Mucosa of descending colon (tissue), 3 donors: ENCODE results near the gene EFNA5. TPM values are rescaled to one million over a fixed set of nuclear protein-coding genes. Genes with fewer than 3 reads are reported as not detected.

Experiments used
- ATAC-seq: fragments of 200-7000 bp; cut with Tn5 transposase; one replicate; pipeline ENCODE4 v1.9.1; 2020; ENCODE audit warnings: mild to moderate bottlenecking, moderate library complexity
- DNase-seq, 3 donors: peaks; one replicate each; pipeline ENCODE4 v3.0.0-alpha.2; 2020
- H3K36me3 ChIP-seq: fragments of 200-600 bp; one replicate; pipeline ENCODE4 v1.8.0; 2021; ENCODE audit warnings: low read depth, mild to moderate bottlenecking
- H3K4me1 ChIP-seq: fragments of 200-600 bp; one replicate; pipeline ENCODE4 v1.8.0; 2021; ENCODE audit warnings: low read depth, mild to moderate bottlenecking
- H3K4me3 ChIP-seq: fragments of 200-600 bp; one replicate; pipeline ENCODE4 v1.8.0; 2021; ENCODE audit warnings: mild to moderate bottlenecking
- H3K9me3 ChIP-seq: fragments of 200-600 bp; one replicate; pipeline ENCODE4 v1.8.0; 2021; ENCODE audit warnings: mild to moderate bottlenecking
- CTCF ChIP-seq: fragments of 200-600 bp; IDR thresholded peaks from one replicate; pipeline ENCODE4 v1.8.0; 2022; ENCODE audit warnings: antibody characterized with exemption, mild to moderate bottlenecking
- intact Hi-C, 2 donors: fragments of 100-400 bp; cut with DNase I in 1 of 2; cut with micrococcal nuclease in 1 of 2; formaldehyde crosslinking; loops; one replicate each; pipeline versions ENCODE4 v1.11.0 to v1.11.1; 2022; cut with DNase I, micrococcal nuclease
- total RNA-seq, 3 donors: library from RNA; stranded (reverse); fragmentation: NEBNext Ultra II Directional in 2 of 3; extraction: Animal tissue kit (Norgen Biotek cat#: 25700) in 2 of 3; gene quantifications; one replicate each; pipeline versions ENCODE4 v1.2.1 to v1.2.4, GENCODE V29; 2021 to 2023
- donor health status: DM: no; HTN: no; CAD: no; lungs with moderate emphysema.
- donor health status: DM: no; HTN: no; CAD: no.
- donor health status: DM: no; HTN: yes; CAD: no.

EFNA5 gene
- total RNA-seq, 3 donors from 2014 or later, result 12.7 to 14.4 (median 14.3) TPM

GRCh38 chr5:107398703-107399102 is 272.0 kb downstream of the EFNA5 start:
- ATAC-seq (no peak), DNase-seq (no peak)
- Histone ChIP-seq H3K9me3 (no peaks in the 10 kb centered on the region), H3K36me3 (no peaks in the 10 kb centered on the region), H3K4me1 (no peaks in the 10 kb centered on the region), H3K4me3 (no peak overlapping the region)
- no peak for TF ChIP-seq CTCF
- intact Hi-C loops, result no loop called here

DNA sequence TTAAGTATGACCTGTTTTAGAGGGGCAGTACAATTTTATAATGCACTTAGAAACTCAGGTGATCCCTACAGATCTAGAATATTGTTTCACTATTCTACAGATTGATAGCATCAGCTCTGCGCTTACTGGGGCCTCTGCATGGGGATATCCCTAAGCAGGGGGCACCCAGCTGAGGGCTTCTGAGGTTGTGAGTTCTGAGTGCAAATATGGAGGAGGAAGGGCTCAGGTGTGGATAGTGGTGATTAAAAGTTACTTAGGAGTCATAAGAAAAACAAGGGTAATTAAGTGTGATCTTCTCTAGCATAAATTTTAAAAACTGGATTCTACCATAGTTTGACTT is 274.4 kb downstream of the EFNA5 start:
- no peaks in the 10 kb centered on the region for H3K9me3 ChIP-seq
- H3K4me3 ChIP-seq, result no peak overlapping the region
- no peaks in the 10 kb centered on the region for H3K36me3 ChIP-seq
- H3K4me1 ChIP-seq, result no peaks in the 10 kb centered on the region
- DNase-seq (no peak), ATAC-seq (no peak)
- TF ChIP-seq CTCF, result no peak
- intact Hi-C loops, result no loop called here

- no peaks in the 10 kb centered on the region for H3K4me1 ChIP-seq
- no peak for DNase-seq
- ATAC-seq, result no peak
- intact Hi-C loops, result no loop called here
- no peaks in the 10 kb centered on the region for H3K9me3 ChIP-seq
- no peaks in the 10 kb centered on the region for H3K36me3 ChIP-seq
- no peak overlapping the region for H3K4me3 ChIP-seq
- TF ChIP-seq CTCF, result no peak
Measured at GRCh38 chr5:107395632-107396350, 274.9 kb downstream of the EFNA5 start.

GRCh38 chr5:107393851-107394250 is 276.9 kb downstream of the EFNA5 start:
- Histone ChIP-seq H3K36me3 (no peaks in the 10 kb centered on the region), H3K4me1 (peaks cover 14% of the 10 kb centered on the region), H3K9me3 (no peaks in the 10 kb centered on the region), H3K4me3 (no peak overlapping the region)
- intact Hi-C loops, result no loop called here
- ATAC-seq (no peak), DNase-seq (no peak)
- TF ChIP-seq CTCF, result no peak

DNA sequence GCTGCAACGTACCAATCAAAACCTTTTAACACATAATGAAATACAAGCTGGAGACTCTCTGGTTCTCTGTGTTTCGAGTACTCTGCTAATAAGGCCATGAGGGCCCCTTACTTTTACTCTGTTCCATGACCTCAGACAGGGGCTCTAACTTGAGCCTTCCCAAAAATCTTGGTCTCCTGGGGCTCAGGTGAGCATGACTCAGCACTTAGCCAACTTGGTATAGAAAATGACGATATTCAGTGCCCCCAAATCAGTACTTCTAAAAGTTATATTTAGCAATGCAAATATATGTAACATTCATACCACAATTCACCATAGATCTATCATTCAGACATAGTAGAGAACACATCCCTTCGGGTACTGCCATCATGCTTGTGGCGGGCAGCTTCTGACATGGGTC is 278.9 kb downstream of the EFNA5 start:
- H3K9me3 ChIP-seq, result no peaks in the 10 kb centered on the region
- DNase-seq (no peak), ATAC-seq (no peak)
- TF ChIP-seq CTCF, result no peak
- intact Hi-C loops, result no loop called here
- no peak overlapping the region for H3K4me3 ChIP-seq
- peaks cover 27% of the 10 kb centered on the region for H3K4me1 ChIP-seq
- H3K36me3 ChIP-seq, result no peaks in the 10 kb centered on the region

- ATAC-seq (peak; percentile 52), DNase-seq (no peak)
- TF ChIP-seq CTCF, result no peak
- intact Hi-C loops, result no loop called here
- Histone ChIP-seq H3K9me3 (no peaks in the 10 kb centered on the region), H3K36me3 (no peaks in the 10 kb centered on the region), H3K4me3 (no peak overlapping the region), H3K4me1 (peaks cover 27% of the 10 kb centered on the region)
Measured at GRCh38 chr5:107389775-107390148, 281.0 kb downstream of the EFNA5 start.
